Hematopoietic multipotent progenitor cell treated with erythropoietin and hydrocortisone succinate and interleukin-3 and kit ligand, for 17 days (in vitro differentiated cells): ENCODE data around the gene SAYSD1.

ENCODE experiments used
- DNase-seq: peaks from one replicate; pipeline ENCODE4 v3.0.0-alpha.2; 2015; ENCODE audit warnings: low spot score

Gene SAYSD1

GRCh38 chr6:39108041-39108839, 6.7 kb downstream of the SAYSD1 start:
- DNase-seq: no peak

- no peak for DNase-seq
Measured at GRCh38 chr6:39107641-39108040, 7.3 kb downstream of the SAYSD1 start.

DNA sequence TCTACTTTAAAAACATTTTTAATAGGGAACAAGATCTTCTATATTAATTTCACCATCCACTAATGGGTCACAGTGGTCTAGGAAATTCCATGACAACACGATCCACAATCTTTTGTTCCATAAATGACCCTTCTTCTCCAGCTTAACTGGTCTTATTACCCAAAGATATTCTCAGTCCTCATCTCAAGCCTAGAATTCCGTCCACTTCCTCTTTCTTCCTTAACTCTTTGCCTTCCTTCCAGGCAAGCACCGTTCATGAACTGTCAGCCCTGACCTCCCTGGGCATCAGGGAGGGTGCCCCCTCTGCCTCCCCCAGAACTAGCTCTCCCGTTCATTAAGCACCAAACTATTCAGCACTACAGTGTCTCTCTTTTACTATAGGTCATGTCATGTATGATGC, 8.0 kb downstream of the SAYSD1 start:
- no peak for DNase-seq

DNA sequence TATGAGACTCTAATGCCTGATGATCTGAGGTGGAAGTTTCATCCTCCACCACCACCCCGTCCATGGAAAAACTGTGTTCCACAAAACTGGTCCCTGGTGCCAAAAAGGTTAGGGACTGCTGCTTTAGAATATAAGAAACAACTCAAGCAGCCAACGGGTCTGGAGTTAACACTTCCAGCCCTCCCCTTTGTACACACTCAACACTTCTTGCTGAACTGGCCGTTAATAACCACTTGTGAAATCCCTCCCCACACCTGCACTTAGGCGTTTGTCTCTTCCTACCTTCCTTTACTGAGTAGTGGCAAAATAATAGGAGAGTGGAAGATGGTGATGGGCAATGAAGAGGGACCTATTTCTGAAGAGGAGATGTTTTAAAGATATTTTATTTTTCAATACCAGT, 10.5 kb downstream of the SAYSD1 start:
- no peak for DNase-seq

DNA sequence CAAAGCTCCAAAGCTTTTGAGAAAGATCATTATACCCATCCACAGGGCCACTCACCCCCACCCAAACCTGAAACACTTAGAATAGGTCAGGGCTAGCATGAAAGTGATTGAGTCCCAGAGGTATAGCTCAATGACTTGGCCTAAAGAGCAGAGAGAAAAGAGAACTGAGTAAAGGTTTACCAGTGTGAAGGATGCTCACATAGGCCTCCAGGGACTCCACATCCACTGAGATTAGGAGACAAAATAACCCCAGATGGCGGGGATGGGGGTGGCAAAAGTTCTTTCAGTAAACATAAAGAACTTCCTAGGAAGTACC, 12.2 kb downstream of the SAYSD1 start:
- DNase-seq: no peak

- DNase-seq: no peak
Measured at GRCh38 chr6:39102071-39102820, 12.7 kb downstream of the SAYSD1 start.

DNA sequence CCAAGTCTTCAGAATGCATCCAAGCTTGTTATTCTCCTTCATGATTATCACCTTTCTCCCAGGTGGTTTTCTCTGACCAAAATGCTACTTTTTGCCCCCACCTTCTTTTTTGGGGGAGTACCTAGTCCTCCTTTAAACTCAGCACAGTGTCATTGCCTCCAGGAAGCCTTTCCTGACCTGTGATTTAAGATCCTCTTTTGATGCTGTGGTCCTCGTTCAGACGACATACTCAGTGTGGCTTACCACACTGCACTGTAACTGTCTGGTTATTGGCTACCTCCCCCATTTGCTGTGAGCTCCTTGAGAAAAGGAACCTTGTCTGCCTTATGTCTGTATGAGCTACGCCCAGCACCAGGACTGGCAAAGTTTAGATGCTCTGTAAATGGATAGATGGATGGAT, 14.6 kb downstream of the SAYSD1 start:
- no peak for DNase-seq

GRCh38 chr6:39095578-39095977, 19.4 kb downstream of the SAYSD1 start:
- DNase-seq: no peak

GRCh38 chr6:39093149-39093708, 21.8 kb downstream of the SAYSD1 start:
- no peak for DNase-seq

DNA sequence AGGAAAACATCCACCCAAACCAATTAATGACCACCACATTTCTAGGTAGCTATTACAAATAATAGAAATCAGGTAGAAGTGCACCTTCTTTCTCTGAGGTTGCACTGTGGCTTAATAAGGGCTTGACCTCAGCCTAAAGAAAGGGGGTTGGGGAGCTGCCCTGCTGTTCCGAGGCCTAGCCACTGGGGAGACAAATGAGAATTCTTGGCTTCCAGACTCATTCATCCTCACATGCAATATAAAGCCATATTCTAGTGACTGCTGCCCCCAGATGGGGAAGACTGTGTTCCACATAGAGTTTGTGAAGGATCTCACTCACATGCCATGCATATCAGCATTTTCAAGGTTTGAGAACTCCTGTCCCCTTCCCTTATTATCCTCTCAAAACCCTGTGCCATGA, 22.9 kb downstream of the SAYSD1 start:
- DNase-seq: no peak

DNA sequence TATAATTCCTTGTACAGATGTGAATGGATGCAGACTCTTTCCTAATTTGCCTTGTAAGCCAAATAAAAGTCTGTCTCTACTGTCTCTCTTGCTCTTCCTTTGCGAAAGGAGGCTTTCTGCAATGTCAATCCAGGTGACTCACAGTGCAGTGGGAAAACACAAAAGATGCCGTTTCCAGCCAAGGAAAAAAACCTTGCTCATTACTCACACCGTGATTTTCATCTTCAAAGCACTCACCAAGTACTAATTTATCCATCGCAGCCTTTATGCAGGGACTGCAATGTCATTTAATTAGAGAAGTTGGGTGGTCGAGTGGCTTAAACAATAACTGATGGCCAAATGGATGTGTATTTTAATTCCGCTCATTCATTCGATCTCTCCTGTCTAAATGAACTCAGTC, 23.8 kb downstream of the SAYSD1 start:
- DNase-seq: no peak

DNA sequence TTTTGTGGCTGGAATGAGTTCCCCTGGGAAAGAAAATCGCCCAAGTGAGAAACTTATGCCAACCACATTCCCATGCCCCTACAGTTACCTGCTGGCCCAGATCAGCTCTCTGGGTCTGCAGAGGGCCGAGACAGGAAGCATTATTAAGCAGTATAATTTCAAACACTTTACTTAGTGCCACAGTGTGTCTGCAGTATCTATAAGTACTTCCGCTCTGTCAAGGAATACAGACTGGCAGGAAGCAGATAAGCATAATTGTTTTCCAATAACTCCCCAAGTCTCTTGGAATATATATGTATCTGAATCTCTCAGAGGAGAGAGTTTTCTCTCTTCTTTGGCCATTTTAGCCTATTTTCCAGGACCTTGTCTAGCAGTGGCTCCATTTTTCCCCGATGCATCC, 24.9 kb downstream of the SAYSD1 start:
- no peak for DNase-seq

DNA sequence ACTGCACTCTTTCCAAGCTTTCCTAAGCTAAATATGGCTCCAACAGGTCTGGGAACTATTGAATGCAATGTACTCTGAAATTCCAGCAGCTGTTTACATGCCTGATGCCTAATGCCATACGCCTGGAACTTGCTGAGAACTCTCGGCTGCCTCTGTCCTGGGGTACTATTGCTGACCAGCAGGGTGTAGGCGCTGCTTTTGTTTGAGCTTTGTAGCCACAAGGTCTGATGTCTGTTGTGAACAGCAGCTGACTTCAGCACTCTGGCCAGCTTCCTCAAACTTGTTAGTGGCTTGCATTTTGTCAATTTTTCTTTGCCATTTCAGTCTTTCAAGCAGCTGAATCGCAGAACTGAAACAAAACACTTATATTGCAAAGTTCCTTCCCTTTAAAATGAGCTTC, 26.7 kb downstream of the SAYSD1 start:
- no peak for DNase-seq

- no peak for DNase-seq
Measured at GRCh38 chr6:39087197-39087596, 27.8 kb downstream of the SAYSD1 start.

DNA sequence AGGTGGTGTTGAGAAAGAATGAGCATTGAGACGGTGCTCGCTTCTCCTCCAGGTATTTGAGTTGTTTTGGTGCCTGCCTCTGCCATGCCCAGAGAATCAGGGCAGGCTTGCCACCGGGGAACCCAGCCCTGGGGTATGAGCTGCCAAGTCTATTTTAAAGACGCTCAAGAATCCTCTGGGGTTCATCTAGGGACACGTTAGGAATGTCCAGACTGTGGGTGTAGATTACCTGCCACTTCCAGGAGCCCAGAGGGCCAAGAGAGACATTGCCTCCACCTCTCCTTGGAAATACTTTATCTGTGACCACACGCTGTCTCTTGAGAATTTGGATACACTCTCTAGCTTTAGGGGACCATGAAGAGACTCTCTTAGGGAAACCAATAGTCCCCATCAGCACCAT, 28.3 kb downstream of the SAYSD1 start:
- no peak for DNase-seq

GRCh38 chr6:39086294-39086693, 28.7 kb downstream of the SAYSD1 start:
- no peak for DNase-seq

- DNase-seq: no peak
Measured at GRCh38 chr6:39085129-39085797, 29.7 kb downstream of the SAYSD1 start.

DNA sequence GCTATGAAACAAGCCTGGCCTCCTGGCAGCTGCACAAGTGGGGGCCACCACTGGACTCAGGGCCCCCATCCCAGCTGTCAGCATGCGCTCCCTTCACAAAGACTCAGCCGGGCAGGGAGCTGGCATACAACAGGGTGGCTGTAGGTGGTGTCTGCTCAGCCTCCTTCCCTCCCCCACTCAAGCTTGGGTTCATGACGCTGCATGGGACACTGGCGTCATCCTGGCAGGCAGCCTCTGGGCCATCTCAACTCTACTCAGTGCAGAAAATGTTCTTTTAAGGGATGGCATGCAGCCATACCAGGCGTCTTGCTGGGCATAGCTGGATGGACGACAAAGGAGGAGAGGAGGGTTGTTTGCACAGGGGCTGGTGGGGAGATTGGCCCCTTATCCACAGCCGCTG, 30.5 kb downstream of the SAYSD1 start:
- no peak for DNase-seq

DNA sequence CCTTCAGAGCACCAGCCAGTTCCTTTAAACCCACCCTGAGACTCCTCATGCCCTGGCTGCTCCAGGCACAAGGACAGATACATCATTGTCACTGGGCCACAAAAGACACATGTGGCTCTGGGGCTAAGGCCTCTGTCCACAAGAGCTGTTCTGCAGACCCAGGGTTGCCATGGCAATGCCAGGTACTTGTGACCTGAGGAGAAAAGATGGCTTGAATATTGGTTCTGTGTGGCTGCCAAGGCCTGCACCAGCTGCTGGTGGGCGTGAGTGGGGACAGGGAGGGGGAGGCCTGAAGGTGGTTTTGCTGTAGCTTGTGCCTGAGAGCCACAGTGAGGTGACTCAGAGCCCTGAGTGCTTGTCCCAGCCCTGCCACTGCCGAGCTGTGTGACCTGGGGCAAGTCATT, 31.8 kb downstream of the SAYSD1 start:
- DNase-seq: no peak

- no peak for DNase-seq
Measured at GRCh38 chr6:39082310-39082709, 32.7 kb downstream of the SAYSD1 start.

- DNase-seq: no peak
Measured at GRCh38 chr6:39080246-39080875, 34.6 kb downstream of the SAYSD1 start.
